HEK293 (cell line): ENCODE results near the gene TMEM263.

Source experiments
- HIC1 ChIP-seq: fragments of 450-650 bp; formaldehyde crosslinking; IDR thresholded peaks from 2 replicates; pipeline ENCODE4 v1.5.1; 2016; ENCODE audit warnings: missing biosample characterization, missing genetic modification characterization
- IKZF3 ChIP-seq: fragments of 450-650 bp; IDR thresholded peaks from 2 replicates; pipeline ENCODE4 v1.5.0; 2018; ENCODE audit warnings: missing biosample characterization, mild to moderate bottlenecking, missing genetic modification characterization, moderate library complexity
- INSM2 ChIP-seq: fragments of 450-650 bp; formaldehyde crosslinking; IDR thresholded peaks from 2 replicates; pipeline ENCODE4 v1.5.1; 2016; ENCODE audit warnings: missing biosample characterization, missing genetic modification characterization
- SCRT1 ChIP-seq: fragments of 450-650 bp; formaldehyde crosslinking; IDR thresholded peaks from 2 replicates; pipeline ENCODE4 v1.5.1; 2016; ENCODE audit warnings: missing biosample characterization, missing genetic modification characterization, borderline replicate concordance
- WT1 ChIP-seq: fragments of 450-650 bp; formaldehyde crosslinking; IDR thresholded peaks from 2 replicates; pipeline ENCODE4 v1.5.1; 2016; ENCODE audit warnings: missing biosample characterization, missing genetic modification characterization
- ZBTB48 ChIP-seq: fragments of 450-650 bp; formaldehyde crosslinking; IDR thresholded peaks from 2 replicates; pipeline ENCODE4 v1.5.1; 2016; ENCODE audit warnings: missing biosample characterization, missing genetic modification characterization
- ZBTB7A ChIP-seq: fragments of 450-650 bp; formaldehyde crosslinking; IDR thresholded peaks from 2 replicates; pipeline ENCODE4 v1.5.1; 2016; ENCODE audit warnings: low read depth, missing biosample characterization, missing genetic modification characterization
- ZBTB8A ChIP-seq: fragments of 450-650 bp; formaldehyde crosslinking; IDR thresholded peaks from 2 replicates; pipeline ENCODE4 v1.5.1; 2016; ENCODE audit warnings: missing biosample characterization, missing genetic modification characterization
- ZIC2 ChIP-seq: fragments of 450-650 bp; formaldehyde crosslinking; IDR thresholded peaks from 2 replicates; pipeline ENCODE4 v1.5.1; 2016; ENCODE audit warnings: missing biosample characterization, missing genetic modification characterization
- ZNF10 ChIP-seq: fragments of 450-650 bp; formaldehyde crosslinking; IDR thresholded peaks from 2 replicates; pipeline ENCODE4 v1.5.1; 2017; ENCODE audit warnings: missing biosample characterization, missing genetic modification characterization
- ZNF169 ChIP-seq: fragments of 450-650 bp; formaldehyde crosslinking; IDR thresholded peaks from 2 replicates; pipeline ENCODE4 v1.5.1; 2016; ENCODE audit warnings: missing biosample characterization, missing genetic modification characterization
- ZNF2 ChIP-seq: fragments of 450-650 bp; formaldehyde crosslinking; IDR thresholded peaks from 2 replicates; pipeline ENCODE4 v1.5.1; 2016; ENCODE audit warnings: missing biosample characterization, missing genetic modification characterization
- ZNF266 ChIP-seq: fragments of 450-650 bp; formaldehyde crosslinking; IDR thresholded peaks from 2 replicates; pipeline ENCODE4 v1.5.1; 2016; ENCODE audit warnings: missing biosample characterization, missing genetic modification characterization, low read depth
- ZNF335 ChIP-seq: fragments of 450-650 bp; formaldehyde crosslinking; conservative IDR thresholded peaks from 2 replicates; pipeline ENCODE4 v1.5.1; 2016; ENCODE audit warnings: missing biosample characterization, missing genetic modification characterization
- ZNF37A ChIP-seq: fragments of 450-650 bp; IDR thresholded peaks from 2 replicates; pipeline ENCODE4 v1.5.1; 2018; ENCODE audit warnings: missing biosample characterization, missing genetic modification characterization
- ZNF394 ChIP-seq: fragments of 450-650 bp; formaldehyde crosslinking; IDR thresholded peaks from 2 replicates; pipeline ENCODE4 v1.5.1; 2016; ENCODE audit warnings: missing biosample characterization, missing genetic modification characterization, mild to moderate bottlenecking, moderate library complexity, borderline replicate concordance
- ZNF473 ChIP-seq: fragments of 450-650 bp; formaldehyde crosslinking; IDR thresholded peaks from 2 replicates; pipeline ENCODE4 v1.5.1; 2017; ENCODE audit warnings: missing biosample characterization, missing genetic modification characterization
- ZNF555 ChIP-seq: fragments of 450-650 bp; formaldehyde crosslinking; conservative IDR thresholded peaks from 2 replicates; pipeline ENCODE4 v1.5.1; 2017; ENCODE audit warnings: missing biosample characterization, mild to moderate bottlenecking, missing genetic modification characterization, inconsistent platforms
- ZNF561 ChIP-seq: fragments of 450-650 bp; IDR thresholded peaks from 2 replicates; pipeline ENCODE4 v1.5.1; 2018; ENCODE audit warnings: missing biosample characterization, missing genetic modification characterization, borderline replicate concordance
- ZNF596 ChIP-seq: fragments of 450-650 bp; IDR thresholded peaks from 2 replicates; pipeline ENCODE4 v1.5.0; 2018; ENCODE audit warnings: missing biosample characterization, mild to moderate bottlenecking, missing genetic modification characterization, moderate library complexity
- ZNF660 ChIP-seq: fragments of 450-650 bp; IDR thresholded peaks from 2 replicates; pipeline ENCODE4 v1.5.1; 2018; ENCODE audit warnings: missing biosample characterization, mild to moderate bottlenecking, missing genetic modification characterization
- ZNF664 ChIP-seq: fragments of 450-650 bp; formaldehyde crosslinking; IDR thresholded peaks from 2 replicates; pipeline ENCODE4 v1.5.1; 2016; ENCODE audit warnings: missing biosample characterization, missing genetic modification characterization
- ZNF747 ChIP-seq: fragments of 450-650 bp; formaldehyde crosslinking; IDR thresholded peaks from 2 replicates; pipeline ENCODE4 v1.5.1; 2016; ENCODE audit warnings: missing biosample characterization, missing genetic modification characterization
- TF ChIP-seq, protein P1 (sequence below): fragments of 450-650 bp; formaldehyde crosslinking; conservative IDR thresholded peaks from 2 replicates; pipeline ENCODE4 v1.5.1; 2016; ENCODE audit warnings: low read depth, missing biosample characterization, missing genetic modification characterization
- TF ChIP-seq, protein P2 (sequence below): fragments of 450-650 bp; formaldehyde crosslinking; IDR thresholded peaks from 2 replicates; pipeline ENCODE4 v1.5.1; 2016; ENCODE audit warnings: missing biosample characterization, missing genetic modification characterization
- TF ChIP-seq, protein P3 (sequence below): fragments of 450-650 bp; formaldehyde crosslinking; IDR thresholded peaks from 2 replicates; pipeline ENCODE4 v1.5.1; 2016; ENCODE audit warnings: missing biosample characterization, missing genetic modification characterization

The TMEM263 gene

GRCh38 chr12:106956048-106956578 lies 406 bp downstream of the TMEM263 start (continued):
- TF ChIP-seq INSM2 (tag by site-specific recombination): no peak
- TF ChIP-seq, protein P1, sequence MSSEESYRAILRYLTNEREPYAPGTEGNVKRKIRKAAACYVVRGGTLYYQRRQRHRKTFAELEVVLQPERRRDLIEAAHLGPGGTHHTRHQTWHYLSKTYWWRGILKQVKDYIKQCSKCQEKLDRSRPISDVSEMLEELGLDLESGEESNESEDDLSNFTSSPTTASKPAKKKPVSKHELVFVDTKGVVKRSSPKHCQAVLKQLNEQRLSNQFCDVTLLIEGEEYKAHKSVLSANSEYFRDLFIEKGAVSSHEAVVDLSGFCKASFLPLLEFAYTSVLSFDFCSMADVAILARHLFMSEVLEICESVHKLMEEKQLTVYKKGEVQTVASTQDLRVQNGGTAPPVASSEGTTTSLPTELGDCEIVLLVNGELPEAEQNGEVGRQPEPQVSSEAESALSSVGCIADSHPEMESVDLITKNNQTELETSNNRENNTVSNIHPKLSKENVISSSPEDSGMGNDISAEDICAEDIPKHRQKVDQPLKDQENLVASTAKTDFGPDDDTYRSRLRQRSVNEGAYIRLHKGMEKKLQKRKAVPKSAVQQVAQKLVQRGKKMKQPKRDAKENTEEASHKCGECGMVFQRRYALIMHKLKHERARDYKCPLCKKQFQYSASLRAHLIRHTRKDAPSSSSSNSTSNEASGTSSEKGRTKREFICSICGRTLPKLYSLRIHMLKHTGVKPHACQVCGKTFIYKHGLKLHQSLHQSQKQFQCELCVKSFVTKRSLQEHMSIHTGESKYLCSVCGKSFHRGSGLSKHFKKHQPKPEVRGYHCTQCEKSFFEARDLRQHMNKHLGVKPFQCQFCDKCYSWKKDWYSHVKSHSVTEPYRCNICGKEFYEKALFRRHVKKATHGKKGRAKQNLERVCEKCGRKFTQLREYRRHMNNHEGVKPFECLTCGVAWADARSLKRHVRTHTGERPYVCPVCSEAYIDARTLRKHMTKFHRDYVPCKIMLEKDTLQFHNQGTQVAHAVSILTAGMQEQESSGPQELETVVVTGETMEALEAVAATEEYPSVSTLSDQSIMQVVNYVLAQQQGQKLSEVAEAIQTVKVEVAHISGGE (tag by site-specific recombination): no peak
- TF ChIP-seq ZNF473: no peak
- TF ChIP-seq, protein P2, sequence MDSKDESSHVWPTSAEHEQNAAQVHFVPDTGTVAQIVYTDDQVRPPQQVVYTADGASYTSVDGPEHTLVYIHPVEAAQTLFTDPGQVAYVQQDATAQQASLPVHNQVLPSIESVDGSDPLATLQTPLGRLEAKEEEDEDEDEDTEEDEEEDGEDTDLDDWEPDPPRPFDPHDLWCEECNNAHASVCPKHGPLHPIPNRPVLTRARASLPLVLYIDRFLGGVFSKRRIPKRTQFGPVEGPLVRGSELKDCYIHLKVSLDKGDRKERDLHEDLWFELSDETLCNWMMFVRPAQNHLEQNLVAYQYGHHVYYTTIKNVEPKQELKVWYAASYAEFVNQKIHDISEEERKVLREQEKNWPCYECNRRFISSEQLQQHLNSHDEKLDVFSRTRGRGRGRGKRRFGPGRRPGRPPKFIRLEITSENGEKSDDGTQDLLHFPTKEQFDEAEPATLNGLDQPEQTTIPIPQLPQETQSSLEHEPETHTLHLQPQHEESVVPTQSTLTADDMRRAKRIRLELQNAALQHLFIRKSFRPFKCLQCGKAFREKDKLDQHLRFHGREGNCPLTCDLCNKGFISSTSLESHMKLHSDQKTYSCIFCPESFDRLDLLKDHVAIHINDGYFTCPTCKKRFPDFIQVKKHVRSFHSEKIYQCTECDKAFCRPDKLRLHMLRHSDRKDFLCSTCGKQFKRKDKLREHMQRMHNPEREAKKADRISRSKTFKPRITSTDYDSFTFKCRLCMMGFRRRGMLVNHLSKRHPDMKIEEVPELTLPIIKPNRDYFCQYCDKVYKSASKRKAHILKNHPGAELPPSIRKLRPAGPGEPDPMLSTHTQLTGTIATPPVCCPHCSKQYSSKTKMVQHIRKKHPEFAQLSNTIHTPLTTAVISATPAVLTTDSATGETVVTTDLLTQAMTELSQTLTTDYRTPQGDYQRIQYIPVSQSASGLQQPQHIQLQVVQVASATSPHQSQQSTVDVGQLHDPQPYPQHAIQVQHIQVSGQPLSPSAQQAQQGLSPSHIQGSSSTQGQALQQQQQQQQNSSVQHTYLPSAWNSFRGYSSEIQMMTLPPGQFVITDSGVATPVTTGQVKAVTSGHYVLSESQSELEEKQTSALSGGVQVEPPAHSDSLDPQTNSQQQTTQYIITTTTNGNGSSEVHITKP (tag by site-specific recombination): no peak
- TF ChIP-seq ZNF169 (tag by site-specific recombination): no peak
- no peak for TF ChIP-seq ZNF2
- TF ChIP-seq ZNF596 (tag by site-specific recombination): no peak
- 0 out of 2 replicates have a peak, but pooled peaks have one; percentile 11 for TF ChIP-seq ZBTB48
- TF ChIP-seq ZNF394 (tag by site-specific recombination): peak; percentile 23; the same call in 1 of the 2 replicates
- TF ChIP-seq ZNF37A: no peak
- TF ChIP-seq ZNF561 (tag by site-specific recombination): peak; percentile 92; the same call in 1 of the 2 replicates
- TF ChIP-seq ZBTB7A (tag by site-specific recombination): no peak
- TF ChIP-seq WT1 (tag by site-specific recombination): peak; percentile 2; the same call in 1 of the 2 replicates
- TF ChIP-seq ZIC2: peak; percentile 75
- peak; percentile 65; the same call in 1 of the 2 replicates for TF ChIP-seq ZBTB8A (tag by site-specific recombination)
- TF ChIP-seq SCRT1 (tag by site-specific recombination): peak; percentile 85
- TF ChIP-seq, protein P3, sequence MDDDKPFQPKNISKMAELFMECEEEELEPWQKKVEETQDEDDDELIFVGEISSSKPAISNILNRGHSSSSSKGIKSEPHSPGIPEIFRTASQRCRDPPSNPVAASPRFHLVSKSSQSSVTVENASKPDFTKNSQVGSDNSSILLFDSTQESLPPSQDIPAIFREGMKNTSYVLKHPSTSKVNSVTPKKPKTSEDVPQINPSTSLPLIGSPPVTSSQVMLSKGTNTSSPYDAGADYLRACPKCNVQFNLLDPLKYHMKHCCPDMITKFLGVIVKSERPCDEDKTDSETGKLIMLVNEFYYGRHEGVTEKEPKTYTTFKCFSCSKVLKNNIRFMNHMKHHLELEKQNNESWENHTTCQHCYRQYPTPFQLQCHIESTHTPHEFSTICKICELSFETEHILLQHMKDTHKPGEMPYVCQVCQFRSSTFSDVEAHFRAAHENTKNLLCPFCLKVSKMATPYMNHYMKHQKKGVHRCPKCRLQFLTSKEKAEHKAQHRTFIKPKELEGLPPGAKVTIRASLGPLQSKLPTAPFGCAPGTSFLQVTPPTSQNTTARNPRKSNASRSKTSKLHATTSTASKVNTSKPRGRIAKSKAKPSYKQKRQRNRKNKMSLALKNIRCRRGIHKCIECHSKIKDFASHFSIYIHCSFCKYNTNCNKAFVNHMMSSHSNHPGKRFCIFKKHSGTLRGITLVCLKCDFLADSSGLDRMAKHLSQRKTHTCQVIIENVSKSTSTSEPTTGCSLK (tag by site-specific recombination): no peak
- TF ChIP-seq HIC1: peak; percentile 35
- TF ChIP-seq ZNF660 (tag by site-specific recombination): no peak
- TF ChIP-seq ZNF747 (tag by site-specific recombination): no peak
- TF ChIP-seq ZNF664 (tag by site-specific recombination): no peak
- TF ChIP-seq IKZF3 (tag by site-specific recombination): 0 out of 2 replicates have a peak, but pooled peaks have one; percentile 1
- TF ChIP-seq ZNF555 (tag by site-specific recombination): no peak
- no peak for TF ChIP-seq ZNF266 (tag by site-specific recombination)
- peak; percentile 92 for TF ChIP-seq ZNF335
- peak; percentile 25; the same call in 1 of the 2 replicates for TF ChIP-seq ZNF10 (tag by site-specific recombination)
